ENCODE data around the gene TUT1.

- no peak for TF ChIP-seq CTCF (IDR thresholded peaks at IDR 0.05; ENCODE audit: low read depth, low read length, missing input control)
- TF ChIP-seq MAX (IDR thresholded peaks at IDR 0.05), result no peak
- TF ChIP-seq REST (IDR thresholded peaks at IDR 0.05), result no peak
- TF ChIP-seq TAF1 (conservative IDR thresholded peaks at IDR 0.05), result no peak
- no peak for TF ChIP-seq RAD21 (IDR thresholded peaks at IDR 0.05)
- no peak for TF ChIP-seq ATF3 (IDR thresholded peaks at IDR 0.05)
- no peak for TF ChIP-seq GABPA (IDR thresholded peaks at IDR 0.05 in 1 of 2, conservative IDR thresholded peaks at IDR 0.05 in 1 of 2)
- TF ChIP-seq ZBTB33 (IDR thresholded peaks at IDR 0.05), result no peak
- TF ChIP-seq HNF4A (conservative IDR thresholded peaks at IDR 0.05), result no peak
- TF ChIP-seq YY1 (IDR thresholded peaks at IDR 0.05), result no peak
- no peak for TF ChIP-seq NR2F2 (IDR thresholded peaks at IDR 0.05)
- TF ChIP-seq EGR1 (IDR thresholded peaks at IDR 0.05; ENCODE audit: low read depth in 2 of 2), result no peak
- no peak for TF ChIP-seq FOXA1 (IDR thresholded peaks at IDR 0.05)
Measured at GRCh38 chr11:62542111-62542745, 49.1 kb downstream of the TUT1 start.

Data from liver (tissue), 3 donors.